NCI-H2171 (cell line): ENCODE measurements around the gene C1orf198.
A peak's percentile ranks its signal among the peaks of the same experiment; 100 is the strongest.

ENCODE experiments used
- DNase-seq: peaks from one replicate; lab custom pipeline; 2025; lab: John Stamatoyannopoulos, UW

Gene C1orf198

DNA sequence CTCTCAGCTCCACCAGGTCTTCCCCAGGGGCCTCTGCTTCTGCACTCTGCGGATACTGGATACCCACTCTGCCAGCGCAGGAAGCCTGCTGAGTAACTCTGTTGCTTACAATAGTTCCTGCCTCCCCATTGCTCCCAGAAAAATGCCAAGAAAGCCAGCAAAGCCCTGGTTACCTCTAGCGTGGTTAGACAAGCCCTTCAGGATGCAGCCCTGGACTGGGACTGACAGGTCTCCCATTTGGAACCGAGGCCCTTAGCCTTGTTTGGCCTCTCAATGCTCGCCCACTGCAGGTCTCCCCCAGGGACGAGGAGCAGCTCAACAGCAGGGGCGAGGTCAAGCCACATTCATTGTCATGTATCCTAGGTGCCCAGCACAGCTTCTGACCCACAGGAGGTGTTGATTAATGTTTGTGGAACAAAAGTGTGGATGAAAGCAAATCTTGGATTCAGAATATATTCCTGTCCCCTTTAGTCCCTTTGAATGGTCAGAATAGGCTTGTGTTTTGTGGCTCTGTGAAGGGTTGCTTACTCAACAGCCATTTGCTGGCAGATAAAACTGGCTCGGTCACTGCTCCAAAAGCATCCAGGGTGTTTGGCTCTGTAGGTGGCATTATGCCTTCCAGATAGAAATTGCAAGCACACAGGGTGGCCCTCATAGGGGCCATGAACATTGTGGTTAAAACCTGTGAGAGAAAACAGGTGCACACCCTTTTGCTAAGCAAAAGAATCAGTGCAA is 58.9 kb downstream of the C1orf198 start:
- DNase-seq = no peak

DNA sequence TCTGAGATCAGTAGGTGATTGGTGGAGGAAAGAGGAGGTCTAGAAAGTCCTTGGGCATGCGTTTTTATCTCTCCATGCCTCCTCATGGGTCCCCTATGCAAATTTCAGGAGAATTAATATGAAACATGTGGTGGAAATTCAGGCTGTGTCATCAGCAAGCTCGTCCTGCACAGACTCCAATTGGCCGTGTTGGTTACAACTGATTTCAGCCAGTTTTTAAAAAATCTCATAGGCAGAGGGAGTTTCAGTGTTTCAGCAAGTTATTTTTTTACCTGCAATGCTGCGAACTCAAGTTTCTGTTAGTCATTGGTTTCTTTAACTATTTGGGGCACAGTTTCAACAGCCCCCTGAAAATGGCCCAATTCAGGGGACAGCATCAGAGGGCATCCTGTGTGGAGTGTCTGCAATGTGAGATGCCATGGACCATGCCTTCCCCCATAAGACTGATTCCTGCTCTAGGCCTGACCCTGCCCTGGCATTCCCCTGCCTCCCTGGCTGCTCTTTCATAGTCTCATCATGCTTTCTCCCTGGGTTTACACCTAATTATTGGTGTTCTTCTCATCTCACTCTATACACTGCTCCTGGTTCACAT is 59.9 kb downstream of the C1orf198 start:
- no peak for DNase-seq

DNA sequence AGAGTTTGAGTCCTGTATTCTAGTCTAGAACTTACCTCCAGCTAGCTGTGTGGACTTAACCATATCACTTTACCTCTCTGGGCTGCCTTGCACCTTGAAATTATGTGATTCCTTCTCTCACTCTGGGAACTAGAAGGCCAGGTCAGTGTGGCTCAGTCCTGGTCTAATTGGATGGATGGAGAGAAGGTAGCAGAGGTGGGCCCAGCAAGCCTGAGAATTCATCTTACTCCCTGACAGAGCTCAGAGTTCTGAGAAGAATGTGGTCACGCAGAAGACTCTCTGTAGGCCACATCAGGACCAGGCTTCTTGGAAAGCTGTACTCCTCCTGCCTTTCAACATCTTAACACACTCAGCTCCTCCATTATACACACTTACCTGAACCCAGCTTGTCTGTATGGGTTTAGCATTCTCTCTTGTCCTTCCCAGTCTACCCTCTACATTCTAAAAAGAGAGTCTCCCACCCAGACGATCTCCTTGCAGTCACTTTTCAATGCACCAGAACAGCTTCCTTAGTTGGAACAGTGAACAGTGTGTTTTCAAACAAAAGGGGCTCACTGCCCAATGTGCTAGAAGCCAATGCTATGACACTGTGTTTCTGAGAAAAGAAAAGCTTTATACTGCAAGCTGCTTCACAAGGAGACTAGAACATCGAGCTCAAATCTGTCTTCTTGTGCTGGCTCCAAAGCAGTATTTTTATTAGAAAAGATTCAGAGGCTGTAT is 60.6 kb downstream of the C1orf198 start:
- DNase-seq = no peak

DNA sequence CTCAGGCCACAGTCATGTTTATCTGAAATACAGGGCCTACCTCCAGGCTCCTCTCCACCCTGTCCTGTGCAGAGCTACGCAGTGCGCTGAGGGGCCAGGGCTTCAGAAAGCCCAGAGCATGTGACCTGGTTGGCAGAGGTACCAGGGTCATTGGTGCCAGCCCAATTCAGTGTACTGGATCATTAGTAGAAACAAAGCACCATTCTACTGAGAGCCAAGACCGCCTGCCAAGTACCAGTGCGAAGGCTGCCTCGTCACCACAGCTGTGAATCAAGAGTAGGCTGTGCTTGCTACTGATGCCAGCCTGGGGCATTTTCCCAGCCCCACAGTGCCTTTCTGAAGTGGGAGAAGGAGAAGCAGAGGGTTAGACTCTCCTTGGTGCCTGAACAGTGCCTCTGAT is 61.3 kb downstream of the C1orf198 start:
- no peak for DNase-seq

DNA sequence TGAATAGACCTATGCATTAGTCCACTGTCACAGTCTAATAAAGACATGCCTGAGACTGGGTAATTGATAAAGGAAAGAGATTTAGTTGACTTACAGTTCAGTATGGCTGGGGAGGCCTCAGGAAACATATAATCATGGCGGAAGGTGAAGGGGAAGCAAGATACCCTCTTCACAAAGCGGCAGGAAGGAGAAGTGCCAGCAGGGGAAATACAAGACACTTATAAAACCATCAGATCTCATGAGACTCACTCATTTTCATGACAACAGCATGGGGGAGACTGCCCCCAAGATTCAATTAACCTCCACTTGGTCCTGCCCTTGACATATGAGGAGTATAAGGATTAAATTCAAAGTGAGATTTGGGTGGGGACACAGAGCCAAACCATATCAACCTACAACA is 61.8 kb downstream of the C1orf198 start:
- DNase-seq = no peak

DNA sequence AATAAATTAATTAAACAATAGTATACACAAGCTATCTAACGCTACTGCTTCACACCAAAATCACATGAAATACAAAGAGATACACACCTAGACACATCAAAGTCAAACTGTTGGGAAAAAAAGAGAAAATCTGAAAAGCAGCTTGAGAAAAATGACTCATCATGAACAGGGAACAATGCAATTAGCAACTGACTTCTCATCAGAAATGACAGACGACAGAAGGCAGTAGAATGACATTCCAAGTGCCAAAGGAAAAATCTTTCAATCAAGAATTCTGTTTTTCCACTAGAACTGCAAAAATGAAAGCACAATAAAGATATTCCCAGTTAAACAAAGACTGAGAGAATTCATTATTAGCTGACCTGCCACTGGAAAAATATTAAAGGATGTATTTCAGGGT is 63.9 kb downstream of the C1orf198 start:
- DNase-seq = no peak

DNA sequence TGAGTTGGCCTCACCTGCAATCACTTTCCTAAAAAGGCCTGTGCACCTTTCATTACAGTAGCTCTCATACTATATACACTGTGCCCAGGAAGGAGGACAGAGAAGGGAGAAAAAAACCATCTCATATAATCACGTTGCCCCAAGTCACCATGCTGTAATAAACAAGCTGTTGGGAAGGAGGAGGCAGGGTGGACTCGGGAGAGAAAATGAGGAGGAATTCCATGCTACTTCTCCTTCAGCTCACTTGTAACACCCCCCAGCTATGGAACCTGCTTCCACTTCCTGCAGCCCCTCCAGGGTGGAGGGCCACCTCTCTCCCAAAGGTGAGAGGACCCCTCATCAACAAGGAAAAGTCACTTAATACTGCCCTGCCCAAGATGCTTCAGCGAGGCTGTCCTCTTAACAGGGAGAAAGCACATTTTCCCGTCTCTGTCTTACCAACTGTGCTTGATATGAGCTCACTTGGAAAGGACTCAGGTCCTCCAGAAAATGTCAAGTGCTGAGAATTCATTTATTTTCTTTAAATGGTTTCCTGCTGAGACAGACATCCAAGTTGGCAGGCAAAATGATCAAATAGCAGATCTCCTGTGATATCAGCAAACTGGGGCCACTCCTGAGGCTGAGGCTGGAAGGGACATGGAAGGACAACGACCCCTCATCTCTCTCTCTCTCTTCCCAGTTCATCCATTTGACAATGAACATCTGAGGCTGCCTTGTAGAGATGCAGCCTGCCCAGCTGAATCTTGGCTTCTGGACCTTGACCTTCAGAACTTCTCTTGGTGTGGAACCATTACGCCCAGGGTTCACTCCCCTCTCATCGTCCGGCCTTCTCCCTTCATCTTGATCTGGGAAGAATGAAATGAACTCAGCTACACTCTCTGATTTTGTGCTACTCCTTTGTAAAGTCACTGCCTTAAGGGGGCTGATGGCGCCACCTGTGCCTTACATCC is 67.2 kb downstream of the C1orf198 start:
- no peak for DNase-seq

DNA sequence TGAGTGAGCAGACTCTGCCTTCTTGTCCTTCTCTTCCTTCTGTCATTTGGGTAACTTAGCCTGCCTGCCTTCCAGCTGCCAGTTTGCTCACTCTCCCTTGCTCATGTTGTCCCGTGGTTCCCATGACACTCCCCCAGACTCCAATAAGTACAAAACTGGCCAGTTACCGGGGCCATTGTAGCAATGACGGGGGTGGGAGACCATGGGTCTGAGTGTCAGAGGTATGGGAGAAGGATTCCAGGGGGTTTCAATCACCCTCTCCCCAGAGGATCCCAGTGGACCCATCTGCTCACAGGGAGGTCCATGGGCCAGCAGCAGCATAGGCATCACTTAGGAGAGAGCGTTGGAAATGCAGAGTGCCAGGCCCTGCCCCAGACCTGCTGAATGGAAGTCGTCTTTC is 69.8 kb downstream of the C1orf198 start:
- DNase-seq = no peak

DNA sequence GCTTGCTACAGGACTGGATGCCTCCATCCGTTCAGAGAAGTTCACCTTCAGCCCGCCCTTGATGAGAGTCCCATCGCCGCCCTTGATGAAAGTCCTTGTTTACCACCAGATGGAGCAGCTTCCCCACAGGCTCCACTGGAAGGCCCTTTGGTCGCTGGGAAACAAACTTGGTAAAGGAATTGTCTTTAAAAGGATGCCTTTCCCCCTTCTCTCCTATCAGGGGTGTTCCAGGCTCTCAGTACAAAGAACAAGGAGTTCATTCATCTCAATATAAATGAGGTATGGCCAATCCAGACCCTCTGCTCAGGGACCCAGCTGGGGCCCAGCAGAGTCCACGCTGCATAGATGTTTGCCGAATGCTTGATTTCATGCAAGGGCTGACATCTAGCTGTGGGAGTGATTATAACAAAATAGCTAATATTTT is 70.4 kb downstream of the C1orf198 start:
- peak; percentile 38 for DNase-seq

DNA sequence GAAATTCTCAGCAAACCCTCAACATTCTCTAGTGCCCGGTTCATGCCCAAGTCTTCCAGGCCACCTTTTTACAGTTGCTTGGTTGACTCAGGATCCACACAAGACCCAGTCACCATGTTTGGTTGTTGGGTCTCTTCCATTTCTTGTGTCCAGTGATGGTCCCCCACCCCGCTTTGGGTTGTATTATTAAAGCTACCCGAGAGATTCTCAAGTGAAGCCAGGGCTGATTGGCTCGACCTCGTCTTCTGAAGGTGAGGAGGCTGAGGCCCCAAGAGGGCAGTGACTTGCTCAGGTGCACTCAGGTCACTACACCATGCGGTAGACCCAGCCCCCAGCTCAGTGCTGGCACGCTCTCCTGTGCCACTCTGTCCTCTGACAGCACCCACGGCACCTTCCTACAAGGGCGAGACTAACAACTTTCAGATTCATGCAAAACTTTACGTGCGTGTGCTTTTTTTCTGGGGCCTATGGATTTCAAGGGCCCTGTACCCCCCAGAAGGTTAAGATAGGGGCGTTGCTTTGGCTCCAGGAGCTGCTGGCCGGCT is 70.9 kb downstream of the C1orf198 start:
- DNase-seq = no peak

DNA sequence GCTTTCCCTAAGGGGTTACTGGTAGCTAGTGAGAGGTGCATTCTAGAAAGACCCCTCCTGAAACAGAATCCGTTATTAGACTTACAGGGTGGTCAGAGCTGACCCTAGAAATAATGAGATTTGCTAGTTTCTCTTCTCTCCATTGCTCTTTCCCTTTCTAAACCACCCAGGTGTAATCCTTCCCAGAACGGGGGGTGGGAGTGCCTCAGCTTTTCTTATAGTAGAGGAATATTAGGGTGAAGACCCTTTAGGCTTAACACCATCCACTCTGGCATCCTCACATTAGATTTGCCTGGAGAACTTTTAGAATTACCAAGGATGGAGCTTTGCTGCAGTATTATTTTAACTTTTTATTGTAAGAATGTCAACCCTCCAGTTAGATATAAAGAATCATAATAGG is 71.7 kb downstream of the C1orf198 start:
- DNase-seq = no peak

DNA sequence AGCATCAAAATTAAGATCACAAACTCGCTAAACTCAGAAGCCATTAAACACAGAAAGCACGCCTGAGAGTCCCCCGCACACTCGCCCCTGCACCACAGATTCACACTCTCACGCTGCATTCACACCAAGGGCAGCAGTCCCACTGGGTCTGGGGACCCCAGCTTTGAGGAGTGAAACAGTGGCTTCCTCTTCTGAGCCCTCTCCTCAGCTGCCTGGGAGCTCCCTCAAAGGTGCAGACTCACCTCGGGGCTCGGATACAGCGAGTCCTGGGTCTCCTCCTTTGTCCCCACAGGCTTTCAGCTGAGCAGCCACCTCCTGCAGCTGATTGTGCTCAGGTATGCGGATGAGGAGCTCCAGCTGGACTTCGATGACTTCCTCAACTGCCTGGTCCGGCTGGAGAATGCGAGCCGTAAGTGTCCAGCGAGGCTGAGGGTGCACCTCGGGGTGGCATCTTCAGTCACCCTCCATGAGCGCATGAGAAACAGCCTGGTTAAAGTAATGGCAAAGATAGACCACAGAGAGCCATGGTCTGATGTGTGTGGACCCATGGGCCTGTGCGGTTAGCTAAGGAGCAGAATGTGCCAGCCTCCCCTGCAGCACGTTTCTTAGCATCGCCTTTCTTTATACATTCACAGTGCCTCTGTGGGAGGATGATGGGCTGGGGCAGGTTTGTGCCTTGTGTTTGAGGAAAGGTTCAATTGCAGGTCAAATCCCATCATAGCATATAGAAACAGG is 73.3 kb downstream of the C1orf198 start:
- DNase-seq = no peak

DNA sequence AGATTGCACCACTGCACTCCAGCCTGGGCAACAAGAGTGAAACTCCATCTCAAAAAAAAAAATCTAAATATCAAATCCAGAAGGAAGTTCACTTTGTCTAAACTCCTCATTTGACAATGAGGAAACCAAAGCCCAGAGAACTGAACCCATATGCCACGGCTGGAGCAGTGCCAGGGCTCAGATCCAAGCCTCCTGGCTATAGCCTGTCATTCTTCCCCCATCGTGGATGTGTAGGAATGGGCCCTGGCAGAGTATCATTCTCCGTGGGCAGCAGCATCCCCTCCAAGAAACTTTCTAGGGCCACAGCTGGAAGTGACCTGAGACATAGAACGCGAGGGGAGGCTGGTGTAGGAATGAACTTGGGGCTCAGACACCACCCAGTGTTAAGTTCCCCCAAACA is 73.9 kb downstream of the C1orf198 start:
- peak; percentile 47 for DNase-seq

DNA sequence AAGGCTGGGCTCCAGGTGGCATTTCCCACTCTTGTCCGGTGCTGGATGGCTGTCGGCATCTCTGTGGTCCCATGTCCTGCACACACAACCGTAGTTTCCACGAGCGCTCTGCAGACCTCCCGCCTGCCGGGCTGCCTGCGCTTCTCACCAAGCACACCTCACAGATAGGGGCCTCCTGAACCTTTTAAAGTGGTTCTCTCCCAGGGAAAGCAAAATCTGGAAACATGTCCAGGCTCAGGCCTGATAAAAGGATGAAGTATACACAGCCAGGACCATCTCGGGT is 74.9 kb downstream of the C1orf198 start:
- no peak for DNase-seq

DNA sequence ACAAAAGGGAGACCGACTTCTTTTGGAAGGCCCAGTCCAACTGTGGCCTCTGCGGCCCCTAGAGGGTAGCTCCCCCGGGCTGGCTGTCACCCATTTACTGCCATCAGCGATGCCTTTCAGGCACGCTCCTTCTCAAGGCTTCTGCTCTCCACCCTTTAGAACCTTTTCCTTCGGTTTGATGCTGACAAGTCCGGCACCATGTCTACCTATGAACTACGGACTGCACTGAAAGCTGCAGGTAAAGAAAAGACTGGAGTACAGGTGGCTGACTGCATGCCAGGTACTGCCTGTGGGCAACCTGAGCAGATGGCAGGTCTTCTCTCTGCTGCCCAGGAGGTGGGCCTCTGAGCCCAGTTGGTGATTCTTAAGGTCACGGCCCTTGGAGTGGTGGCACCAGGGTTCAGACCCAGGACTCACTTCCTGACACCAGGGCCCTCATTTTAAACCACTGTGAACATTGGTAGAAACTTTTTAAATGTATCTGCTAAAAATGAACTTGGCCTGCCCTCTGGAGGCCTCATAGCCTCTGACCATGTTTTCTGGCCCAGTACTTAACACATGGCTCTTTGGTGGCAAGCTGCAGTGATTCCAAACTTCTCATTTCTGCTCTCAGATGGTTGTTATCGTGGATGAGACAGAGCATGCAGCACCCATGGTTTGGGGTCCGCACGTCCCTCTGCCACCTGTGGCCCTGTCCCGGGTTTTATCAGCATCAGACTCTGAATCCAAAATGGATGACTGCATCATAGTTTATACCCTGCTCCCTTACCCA is 75.4 kb downstream of the C1orf198 start:
- DNase-seq = no peak

DNA sequence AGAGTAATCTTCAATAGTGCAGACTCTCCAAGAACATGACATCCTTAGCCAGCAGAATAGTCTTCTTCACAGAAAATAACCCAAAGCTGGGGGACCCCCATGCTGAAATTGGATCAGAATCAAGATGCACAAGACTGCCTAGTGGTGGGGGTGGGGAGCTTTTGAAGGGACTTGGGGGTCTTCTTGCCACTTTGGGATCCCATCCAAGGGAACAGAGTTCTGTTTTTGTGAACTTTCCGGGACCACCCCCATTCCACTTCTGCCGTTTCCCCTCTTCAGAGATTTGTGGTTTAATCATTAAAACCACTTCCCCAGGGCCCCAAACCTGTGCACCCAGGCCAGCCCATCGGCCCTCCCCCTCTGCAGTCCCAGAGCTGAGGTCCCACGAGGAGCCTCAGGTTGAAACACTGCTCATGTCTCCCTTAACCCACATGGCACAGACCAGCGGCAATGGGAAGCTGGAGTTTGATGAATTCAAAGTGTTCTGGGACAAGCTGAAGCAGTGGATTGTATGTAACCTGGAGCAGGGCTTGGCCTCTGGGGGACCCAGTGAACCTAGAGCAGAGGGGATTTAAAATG is 76.2 kb downstream of the C1orf198 start:
- DNase-seq = no peak

DNA sequence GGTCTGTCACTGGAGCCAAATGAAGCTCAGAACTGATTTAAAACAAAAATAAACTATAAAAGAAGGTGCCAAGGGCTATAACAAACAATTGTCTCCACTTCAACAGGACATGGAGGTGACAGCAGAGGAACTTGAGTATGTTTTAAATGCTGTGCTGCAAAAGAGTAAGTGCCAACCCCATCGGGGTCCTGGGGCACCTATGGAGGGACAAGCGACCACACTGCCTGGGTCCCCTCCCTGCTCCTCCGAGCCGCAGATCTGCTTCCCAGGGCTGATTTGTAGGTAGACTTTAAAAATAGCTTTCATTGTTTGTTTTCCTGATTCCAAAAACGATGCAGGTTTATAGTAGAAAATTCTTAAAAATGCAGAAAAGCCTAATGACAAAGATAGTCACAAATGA is 78.3 kb downstream of the C1orf198 start:
- no peak for DNase-seq

DNA sequence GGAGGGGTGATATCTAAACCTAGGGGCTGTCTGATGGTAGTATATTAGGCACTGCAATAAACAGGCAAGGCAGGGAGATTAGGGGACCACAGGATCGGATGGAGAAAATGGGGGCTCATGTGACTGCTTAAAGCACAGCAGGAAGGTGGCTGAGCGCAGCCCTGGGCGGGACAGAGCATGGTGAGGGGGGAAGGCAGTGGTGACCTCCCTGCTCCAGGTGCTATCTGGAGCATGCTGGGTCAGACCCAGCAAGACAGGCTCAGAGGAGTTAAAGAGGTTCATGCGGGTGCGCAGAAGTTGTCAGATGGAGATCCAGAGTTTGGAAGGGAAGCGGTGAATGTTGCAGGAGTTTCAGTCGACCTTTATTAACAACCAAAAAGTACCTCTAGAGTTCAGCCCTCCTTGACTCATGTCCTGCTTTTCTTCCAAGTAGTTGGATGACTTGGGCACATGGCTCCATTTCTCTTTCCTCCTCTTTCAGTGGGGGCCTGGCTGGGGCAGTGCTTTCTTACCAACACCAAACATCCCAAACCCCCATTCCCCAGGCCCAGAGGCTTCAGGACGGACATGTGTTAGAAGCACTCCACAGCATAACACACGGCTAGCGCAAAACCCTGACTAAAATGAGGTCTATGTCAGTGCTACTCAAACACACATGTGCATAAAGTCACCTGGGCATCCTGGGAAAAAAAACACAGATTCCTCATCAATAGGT is 79.6 kb downstream of the C1orf198 start:
- no peak for DNase-seq

DNA sequence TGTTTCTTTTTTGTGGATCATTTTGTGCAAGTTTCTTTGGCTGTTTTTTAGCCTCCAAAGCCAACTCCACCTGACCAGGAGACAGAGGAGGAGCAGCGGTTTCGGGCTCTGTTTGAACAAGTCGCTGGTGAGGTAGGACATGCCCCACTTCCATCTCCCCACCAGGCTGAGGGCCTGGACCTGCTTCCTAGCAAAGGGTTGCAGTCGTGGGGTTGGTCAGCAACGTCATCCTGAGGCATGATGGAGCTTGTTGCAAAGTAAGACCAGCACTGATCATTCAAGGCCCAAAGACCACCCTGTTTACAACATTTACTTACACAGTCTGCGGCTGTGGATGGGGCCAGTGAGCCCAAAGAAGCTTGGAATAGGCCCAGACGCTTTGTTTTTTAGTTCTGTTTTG is 80.8 kb downstream of the C1orf198 start:
- no peak for DNase-seq
